ENCODE data around the gene BIN2. TPM values are rescaled to one million over a fixed set of nuclear protein-coding genes. Genes with fewer than 3 reads are reported as not detected.
A peak's percentile ranks its signal among the peaks of the same experiment; 100 is the strongest.
"Not testable (repeated sequence)": the region's sequence is repeated elsewhere in the genome, so short reads cannot be mapped to it uniquely, and the experiment has no call there.

The BIN2 gene
- total and polyA plus RNA-seq, 2 experiments from 2014 or later: not detected

DNA sequence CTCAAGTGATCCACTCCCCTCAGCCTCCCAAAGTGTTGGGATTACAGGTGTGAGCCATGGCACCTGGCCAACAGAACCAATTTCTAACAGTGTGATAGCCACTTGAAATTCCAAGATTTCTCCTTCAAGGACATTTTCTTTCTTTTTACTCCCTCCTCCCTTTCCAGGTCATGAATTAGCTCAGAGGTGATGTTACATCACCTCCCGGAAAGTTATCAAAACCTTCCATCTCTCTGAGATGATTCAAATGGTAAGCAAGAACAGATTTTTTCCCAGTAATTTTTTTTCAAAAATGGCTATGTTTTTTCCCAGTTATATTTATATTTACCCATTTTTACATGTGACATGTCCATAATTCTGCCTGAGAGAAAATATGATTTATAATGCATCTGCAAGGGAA is 38.1 kb downstream of the BIN2 start:
- in situ Hi-C loops (cut with MboI): no loop called here
- Histone ChIP-seq H3K9me2 (ENCODE audit: insufficient read depth) (no peaks in the 10 kb centered on the region), H4K20me1 (ENCODE audit: insufficient read depth) (no peaks in the 10 kb centered on the region), H3K4me2 (ENCODE audit: unreplicated experiment) (no peak overlapping the region), H3K27ac (no peak overlapping the region), H3K79me2 (ENCODE audit: insufficient read depth) (no peaks in the 10 kb centered on the region), H3K4me1 (ENCODE audit: insufficient read depth) (peaks cover 7% of the 10 kb centered on the region; the same call in 1 of the 2 replicates), H3K27me3 (replicated peaks; ENCODE audit: insufficient read depth) (no peaks in the 10 kb centered on the region), H3K4me3 (no peak overlapping the region), H3K9me3 (ENCODE audit: low read depth) (no peaks in the 10 kb centered on the region), H3K9ac (no peak overlapping the region), H3K36me3 (ENCODE audit: low read depth) (no peaks in the 10 kb centered on the region), H3F3A (ENCODE audit: insufficient read depth) (no peaks in the 10 kb centered on the region), H2AFZ (no peak overlapping the region)
- 97 to 100% methylated on average over 1 of the region's 1 CpG for WGBS, 2 experiments (ENCODE audit: low coverage in 1 of 2, low lambda C conversion rate in 2 of 2, missing lambda C conversion rate in 2 of 2)
- DNase-seq: no peak
- no peak for TF ChIP-seq EZH2 (IDR thresholded peaks at IDR 0.05; ENCODE audit: insufficient read depth, poor library complexity, severe bottlenecking)
- TF ChIP-seq EZH2phosphoT487 (IDR thresholded peaks at IDR 0.05; ENCODE audit: insufficient read depth, low read depth): no peak

DNA sequence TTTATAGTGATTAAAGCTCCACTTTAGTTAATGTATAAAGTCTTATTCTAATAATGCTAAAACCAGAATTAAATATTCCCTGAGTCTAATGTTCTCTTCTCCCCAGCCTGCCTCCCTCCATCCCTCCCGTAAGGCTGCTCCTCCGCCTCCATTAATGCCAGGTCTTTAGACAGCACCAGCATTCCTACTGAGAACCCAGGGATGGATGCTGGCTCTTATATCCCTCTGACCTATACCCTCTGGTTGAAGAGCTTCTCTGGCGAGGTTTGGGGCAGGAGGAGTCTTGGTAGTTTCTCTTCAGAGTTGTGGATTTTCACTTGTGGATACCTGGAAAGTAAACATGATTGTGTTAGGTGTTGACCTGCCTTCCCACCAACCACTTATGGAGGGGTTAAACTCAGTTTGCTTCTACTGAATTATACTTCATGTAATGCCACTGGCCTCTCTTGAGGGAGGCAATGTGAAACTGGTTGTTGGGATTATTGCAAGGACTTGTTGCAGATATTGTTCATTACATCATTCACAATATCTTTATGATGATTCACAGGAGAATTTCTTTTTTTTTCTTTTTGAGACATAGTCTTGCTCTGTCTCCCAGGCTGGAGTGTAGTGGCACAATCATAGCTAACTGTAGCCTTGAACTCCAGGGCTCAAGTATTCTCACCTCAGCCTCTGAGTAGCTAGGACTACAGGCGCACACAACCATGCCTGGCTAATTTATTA is 42.6 kb downstream of the BIN2 start:
- Histone ChIP-seq H3K4me3 (no peak overlapping the region), H3K36me3 (ENCODE audit: low read depth) (no peaks in the 10 kb centered on the region), H3K79me2 (ENCODE audit: insufficient read depth) (no peaks in the 10 kb centered on the region), H4K20me1 (ENCODE audit: insufficient read depth) (no peaks in the 10 kb centered on the region), H3F3A (ENCODE audit: insufficient read depth) (no peaks in the 10 kb centered on the region), H3K9ac (no peak overlapping the region), H3K9me2 (ENCODE audit: insufficient read depth) (no peaks in the 10 kb centered on the region), H3K9me3 (ENCODE audit: low read depth) (no peaks in the 10 kb centered on the region), H2AFZ (peak overlapping the region; percentile 10; the same call in 1 of the 2 replicates), H3K27ac (no peak overlapping the region), H3K4me2 (ENCODE audit: unreplicated experiment) (no peak overlapping the region), H3K27me3 (replicated peaks; ENCODE audit: insufficient read depth) (no peaks in the 10 kb centered on the region), H3K4me1 (ENCODE audit: insufficient read depth) (peaks cover 7% of the 10 kb centered on the region; the same call in 1 of the 2 replicates)
- TF ChIP-seq EZH2phosphoT487 (IDR thresholded peaks at IDR 0.05; ENCODE audit: insufficient read depth, low read depth) (no peak), EZH2 (IDR thresholded peaks at IDR 0.05; ENCODE audit: insufficient read depth, poor library complexity, severe bottlenecking) (no peak)
- DNase-seq: peak; percentile 74
- in situ Hi-C loops (cut with MboI): no loop called here
- 84% methylated on average over 4 of the region's 4 CpGs for WGBS, 2 experiments (ENCODE audit: low coverage in 1 of 2, low lambda C conversion rate in 2 of 2, missing lambda C conversion rate in 2 of 2)

DNA sequence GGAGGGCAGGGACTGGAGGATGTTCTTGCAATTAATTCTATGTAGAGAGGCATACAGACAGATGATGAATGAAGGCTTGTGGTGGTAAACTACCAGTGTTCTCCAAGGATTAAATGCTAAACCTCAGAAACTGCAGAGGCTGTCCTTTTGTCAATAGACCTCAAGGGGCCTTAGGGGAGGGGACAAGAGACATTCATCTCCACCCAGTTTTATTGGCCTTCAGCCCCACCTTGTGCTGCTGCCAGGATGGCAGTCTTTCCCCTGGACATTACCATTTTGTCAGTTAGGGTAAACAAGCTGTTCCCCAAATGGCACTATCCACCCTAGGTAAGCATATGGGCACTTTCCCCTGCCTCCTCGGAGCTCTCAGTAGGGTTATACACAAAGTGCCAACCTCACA is 48.9 kb downstream of the BIN2 start:
- H3K9ac ChIP-seq: no peak overlapping the region
- H3K79me2 ChIP-seq (ENCODE audit: insufficient read depth): no peaks in the 10 kb centered on the region
- TF ChIP-seq EZH2 (IDR thresholded peaks at IDR 0.05; ENCODE audit: insufficient read depth, poor library complexity, severe bottlenecking): no peak
- no peak for TF ChIP-seq EZH2phosphoT487 (IDR thresholded peaks at IDR 0.05; ENCODE audit: insufficient read depth, low read depth)
- no peak for DNase-seq
- H3K27me3 ChIP-seq (replicated peaks; ENCODE audit: insufficient read depth): no peaks in the 10 kb centered on the region
- no peak overlapping the region for H3K4me2 ChIP-seq (ENCODE audit: unreplicated experiment)
- no peaks in the 10 kb centered on the region for H3K36me3 ChIP-seq (ENCODE audit: low read depth)
- no peaks in the 10 kb centered on the region for H3K9me2 ChIP-seq (ENCODE audit: insufficient read depth)
- in situ Hi-C loops (cut with MboI): no loop called here
- no peak overlapping the region for H3K4me3 ChIP-seq
- H2AFZ ChIP-seq: no peak overlapping the region
- peaks cover 4% of the 10 kb centered on the region; the same call in 1 of the 2 replicates for H3F3A ChIP-seq (ENCODE audit: insufficient read depth)
- no peak overlapping the region for H3K27ac ChIP-seq
- peaks cover 7% of the 10 kb centered on the region for H3K4me1 ChIP-seq (ENCODE audit: insufficient read depth)
- no peaks in the 10 kb centered on the region for H3K9me3 ChIP-seq (ENCODE audit: low read depth)
- no peaks in the 10 kb centered on the region for H4K20me1 ChIP-seq (ENCODE audit: insufficient read depth)
- 94 to 100% methylated on average over 1 of the region's 1 CpG for WGBS, 2 experiments (ENCODE audit: low coverage in 1 of 2, low lambda C conversion rate in 2 of 2, missing lambda C conversion rate in 2 of 2)

DNA sequence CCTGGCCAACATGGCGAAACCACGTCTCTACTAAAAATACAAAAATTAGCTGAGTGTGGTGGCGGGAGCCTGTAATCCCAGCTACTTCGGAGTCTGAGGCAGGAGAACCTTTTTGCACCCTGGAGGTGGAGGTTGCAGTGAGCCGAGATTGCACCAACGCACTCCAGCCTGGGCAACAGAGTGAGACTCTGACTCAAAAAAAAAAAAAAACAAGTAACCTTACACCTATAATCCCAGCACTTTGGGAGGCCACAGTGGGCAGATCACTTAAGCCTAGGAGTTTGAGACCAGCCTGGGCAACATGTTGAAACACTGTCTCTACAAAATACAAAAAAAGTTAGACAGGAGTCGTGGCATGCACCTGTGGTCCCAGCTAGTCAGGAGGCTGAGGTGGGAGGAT is 51.2 kb downstream of the BIN2 start:
- H3K36me3 ChIP-seq (ENCODE audit: low read depth); H3K27me3 ChIP-seq (replicated peaks; ENCODE audit: insufficient read depth); in situ Hi-C loops (cut with MboI); DNase-seq; H3K4me3 ChIP-seq; H3F3A ChIP-seq (ENCODE audit: insufficient read depth); H3K9me3 ChIP-seq (ENCODE audit: low read depth); H3K4me2 ChIP-seq (ENCODE audit: unreplicated experiment); H2AFZ ChIP-seq; H3K9ac ChIP-seq; H3K9me2 ChIP-seq (ENCODE audit: insufficient read depth); H4K20me1 ChIP-seq (ENCODE audit: insufficient read depth); H3K27ac ChIP-seq: not testable (repeated sequence)
- peaks cover 14% of the 10 kb centered on the region for H3K4me1 ChIP-seq (ENCODE audit: insufficient read depth)
- 97 to 98% methylated on average over 7 of the region's 7 CpGs for WGBS, 2 experiments (ENCODE audit: low coverage in 1 of 2, low lambda C conversion rate in 2 of 2, missing lambda C conversion rate in 2 of 2)
- H3K79me2 ChIP-seq (ENCODE audit: insufficient read depth): peaks cover 14% of the 10 kb centered on the region
